ENCODE data around the gene CDR2.
"Not testable (repeated sequence)": the region's sequence is repeated elsewhere in the genome, so short reads cannot be mapped to it uniquely, and the experiment has no call there.

The CDR2 gene

GRCh38 chr16:22307838-22308237 lies 66.6 kb downstream of the CDR2 start:
- DNase-seq (ENCODE audit: low read depth): no peak

GRCh38 chr16:22306788-22307187 lies 67.6 kb downstream of the CDR2 start:
- DNase-seq (ENCODE audit: low read depth): no peak

GRCh38 chr16:22304411-22304810 lies 70.0 kb downstream of the CDR2 start:
- DNase-seq (ENCODE audit: low read depth): no peak

- DNase-seq (ENCODE audit: low read depth): no peak
These were observed 71.5 kb downstream of the CDR2 start for GRCh38 chr16:22302776-22303363.

GRCh38 chr16:22301423-22301822 lies 73.0 kb downstream of the CDR2 start:
- not testable (repeated sequence) for DNase-seq (ENCODE audit: low read depth)

- no peak for DNase-seq (ENCODE audit: low read depth)
These were observed 73.9 kb downstream of the CDR2 start for GRCh38 chr16:22300427-22301071.

- no peak for DNase-seq (ENCODE audit: low read depth)
These were observed 75.4 kb downstream of the CDR2 start for GRCh38 chr16:22299036-22299435.

- DNase-seq (ENCODE audit: low read depth): peak; percentile 83
These were observed 76.3 kb downstream of the CDR2 start for GRCh38 chr16:22297871-22298733.

- peak; percentile 77 for DNase-seq (ENCODE audit: low read depth)
These were observed 77.1 kb downstream of the CDR2 start, which contains the start of gene POLR3E for GRCh38 chr16:22297114-22297870. Gene POLR3E (plus strand): TSS chr16:22297409. CDS start chr16:22302969, 5,560 bp downstream.

GRCh38 chr16:22296225-22297113 lies 78.0 kb downstream of the CDR2 start:
- DNase-seq (ENCODE audit: low read depth): no peak

Measured in non-pigmented ciliary epithelial cell (primary cell).